ENCODE measurements around the gene SEC23A. TPM values are rescaled to one million over a fixed set of nuclear protein-coding genes. Genes with fewer than 3 reads are reported as not detected.

Gene SEC23A
- total and polyA plus RNA-seq, 2 of the 13 experiments (the other 11 are each of a cell fraction or from before 2014, with no cell fraction given) = 403 to 887 TPM

DNA sequence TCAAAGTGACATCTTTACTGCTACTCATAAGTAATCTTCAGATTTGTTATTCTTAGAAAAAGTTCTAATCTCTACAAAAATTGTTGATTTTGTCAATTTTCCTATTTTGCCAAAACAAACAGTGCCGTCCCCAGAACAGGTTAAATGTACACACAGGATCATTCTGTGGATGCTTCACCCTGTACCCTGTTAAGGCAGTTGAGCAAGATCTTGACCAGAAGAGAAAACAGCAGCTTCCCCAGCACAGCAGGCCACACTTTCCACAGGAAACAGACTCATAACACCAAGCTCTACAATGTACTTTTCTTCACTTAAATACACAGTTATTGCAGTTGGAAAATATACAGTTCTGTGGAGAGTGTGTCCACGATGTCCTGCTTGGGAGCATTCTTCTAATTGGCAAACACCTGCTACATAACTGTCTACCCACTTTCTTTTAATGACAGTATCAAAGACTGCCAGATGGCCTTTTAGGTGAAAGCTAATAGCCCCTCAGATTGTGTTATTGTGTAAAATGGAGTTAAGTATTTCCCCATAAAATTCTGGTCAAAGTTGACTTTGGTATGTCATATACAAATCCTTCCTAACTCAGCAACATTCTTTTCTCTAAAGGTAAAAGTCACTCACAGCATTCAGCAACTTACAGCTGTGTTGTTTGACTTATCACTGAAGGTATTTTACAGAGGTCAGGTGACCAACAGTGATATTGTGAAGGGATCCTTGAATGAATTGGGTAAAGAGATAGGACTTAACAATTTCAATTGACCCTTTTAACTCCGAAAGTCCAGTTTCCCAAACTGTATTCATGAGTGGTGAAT lies 77.0 kb downstream of the SEC23A start (continued):
- TF ChIP-seq, protein P1, sequence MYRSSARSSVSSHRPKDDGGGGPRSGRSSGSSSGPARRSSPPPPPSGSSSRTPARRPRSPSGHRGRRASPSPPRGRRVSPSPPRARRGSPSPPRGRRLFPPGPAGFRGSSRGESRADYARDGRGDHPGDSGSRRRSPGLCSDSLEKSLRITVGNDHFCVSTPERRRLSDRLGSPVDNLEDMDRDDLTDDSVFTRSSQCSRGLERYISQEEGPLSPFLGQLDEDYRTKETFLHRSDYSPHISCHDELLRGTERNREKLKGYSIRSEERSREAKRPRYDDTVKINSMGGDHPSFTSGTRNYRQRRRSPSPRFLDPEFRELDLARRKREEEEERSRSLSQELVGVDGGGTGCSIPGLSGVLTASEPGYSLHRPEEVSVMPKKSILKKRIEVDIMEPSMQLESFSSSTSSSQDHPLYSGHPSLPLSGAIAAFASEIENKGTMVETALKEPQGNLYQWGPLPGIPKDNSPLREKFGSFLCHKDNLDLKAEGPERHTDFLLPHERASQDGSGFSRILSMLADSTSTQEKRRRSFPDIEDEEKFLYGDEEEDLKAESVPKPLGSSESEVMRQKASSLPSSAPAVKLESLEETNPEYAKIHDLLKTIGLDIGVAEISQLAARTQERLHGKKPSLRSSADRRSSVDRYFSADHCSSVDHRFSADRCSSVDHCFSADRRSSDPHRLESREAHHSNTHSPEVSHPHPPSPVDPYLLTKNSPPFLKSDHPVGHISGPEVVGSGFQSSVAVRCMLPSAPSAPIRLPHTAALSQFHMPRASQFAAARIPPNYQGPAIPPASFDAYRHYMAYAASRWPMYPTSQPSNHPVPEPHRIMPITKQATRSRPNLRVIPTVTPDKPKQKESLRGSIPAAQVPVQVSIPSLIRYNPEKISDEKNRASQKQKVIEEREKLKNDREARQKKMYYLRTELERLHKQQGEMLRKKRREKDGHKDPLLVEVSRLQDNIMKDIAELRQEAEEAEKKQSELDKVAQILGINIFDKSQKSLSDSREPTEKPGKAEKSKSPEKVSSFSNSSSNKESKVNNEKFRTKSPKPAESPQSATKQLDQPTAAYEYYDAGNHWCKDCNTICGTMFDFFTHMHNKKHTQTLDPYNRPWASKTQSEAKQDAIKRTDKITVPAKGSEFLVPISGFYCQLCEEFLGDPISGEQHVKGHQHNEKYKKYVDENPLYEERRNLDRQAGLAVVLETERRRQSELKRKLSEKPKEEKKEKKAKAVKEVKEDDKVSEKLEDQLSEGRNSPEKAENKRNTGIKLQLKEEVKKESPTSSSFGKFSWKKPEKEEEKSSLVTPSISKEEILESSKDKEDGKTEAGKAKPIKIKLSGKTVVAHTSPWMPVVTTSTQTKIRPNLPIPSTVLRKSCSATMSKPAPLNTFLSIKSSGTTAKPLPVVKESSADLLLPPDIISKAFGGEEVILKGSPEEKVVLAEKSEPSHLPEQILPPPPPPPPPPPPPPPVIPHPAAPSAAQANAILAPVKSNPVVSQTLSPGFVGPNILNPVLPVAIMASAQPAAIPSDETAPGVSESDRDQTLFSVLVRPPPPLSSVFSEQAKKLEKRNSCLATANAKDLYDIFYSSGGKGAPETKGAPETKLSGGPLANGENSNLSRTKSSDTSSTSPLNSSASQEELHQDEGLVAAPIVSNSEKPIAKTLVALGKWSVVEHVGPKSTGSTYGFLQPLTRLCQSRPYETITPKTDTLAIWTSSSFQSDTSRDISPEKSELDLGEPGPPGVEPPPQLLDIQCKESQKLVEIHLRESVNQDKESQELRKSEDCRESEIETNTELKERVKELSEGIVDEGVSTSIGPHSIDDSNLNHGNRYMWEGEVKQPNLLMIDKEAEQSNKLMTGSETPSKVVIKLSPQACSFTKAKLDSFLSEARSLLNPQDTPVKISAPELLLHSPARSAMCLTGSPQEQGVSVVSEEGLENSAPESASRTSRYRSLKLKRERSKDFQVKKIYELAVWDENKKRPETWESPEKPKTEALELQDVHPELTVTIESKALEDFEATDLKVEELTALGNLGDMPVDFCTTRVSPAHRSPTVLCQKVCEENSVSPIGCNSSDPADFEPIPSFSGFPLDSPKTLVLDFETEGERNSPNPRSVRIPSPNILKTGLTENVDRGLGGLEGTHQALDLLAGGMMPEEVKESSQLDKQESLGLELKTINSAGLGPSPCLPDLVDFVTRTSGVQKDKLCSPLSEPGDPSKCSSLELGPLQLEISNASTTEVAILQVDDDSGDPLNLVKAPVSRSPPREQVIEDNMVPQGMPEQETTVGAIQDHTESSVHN (CRISPR knock-in tag; IDR thresholded peaks at IDR 0.05) = peak; percentile 62; the same call in 1 of the 2 replicates
- TF ChIP-seq, protein P2, sequence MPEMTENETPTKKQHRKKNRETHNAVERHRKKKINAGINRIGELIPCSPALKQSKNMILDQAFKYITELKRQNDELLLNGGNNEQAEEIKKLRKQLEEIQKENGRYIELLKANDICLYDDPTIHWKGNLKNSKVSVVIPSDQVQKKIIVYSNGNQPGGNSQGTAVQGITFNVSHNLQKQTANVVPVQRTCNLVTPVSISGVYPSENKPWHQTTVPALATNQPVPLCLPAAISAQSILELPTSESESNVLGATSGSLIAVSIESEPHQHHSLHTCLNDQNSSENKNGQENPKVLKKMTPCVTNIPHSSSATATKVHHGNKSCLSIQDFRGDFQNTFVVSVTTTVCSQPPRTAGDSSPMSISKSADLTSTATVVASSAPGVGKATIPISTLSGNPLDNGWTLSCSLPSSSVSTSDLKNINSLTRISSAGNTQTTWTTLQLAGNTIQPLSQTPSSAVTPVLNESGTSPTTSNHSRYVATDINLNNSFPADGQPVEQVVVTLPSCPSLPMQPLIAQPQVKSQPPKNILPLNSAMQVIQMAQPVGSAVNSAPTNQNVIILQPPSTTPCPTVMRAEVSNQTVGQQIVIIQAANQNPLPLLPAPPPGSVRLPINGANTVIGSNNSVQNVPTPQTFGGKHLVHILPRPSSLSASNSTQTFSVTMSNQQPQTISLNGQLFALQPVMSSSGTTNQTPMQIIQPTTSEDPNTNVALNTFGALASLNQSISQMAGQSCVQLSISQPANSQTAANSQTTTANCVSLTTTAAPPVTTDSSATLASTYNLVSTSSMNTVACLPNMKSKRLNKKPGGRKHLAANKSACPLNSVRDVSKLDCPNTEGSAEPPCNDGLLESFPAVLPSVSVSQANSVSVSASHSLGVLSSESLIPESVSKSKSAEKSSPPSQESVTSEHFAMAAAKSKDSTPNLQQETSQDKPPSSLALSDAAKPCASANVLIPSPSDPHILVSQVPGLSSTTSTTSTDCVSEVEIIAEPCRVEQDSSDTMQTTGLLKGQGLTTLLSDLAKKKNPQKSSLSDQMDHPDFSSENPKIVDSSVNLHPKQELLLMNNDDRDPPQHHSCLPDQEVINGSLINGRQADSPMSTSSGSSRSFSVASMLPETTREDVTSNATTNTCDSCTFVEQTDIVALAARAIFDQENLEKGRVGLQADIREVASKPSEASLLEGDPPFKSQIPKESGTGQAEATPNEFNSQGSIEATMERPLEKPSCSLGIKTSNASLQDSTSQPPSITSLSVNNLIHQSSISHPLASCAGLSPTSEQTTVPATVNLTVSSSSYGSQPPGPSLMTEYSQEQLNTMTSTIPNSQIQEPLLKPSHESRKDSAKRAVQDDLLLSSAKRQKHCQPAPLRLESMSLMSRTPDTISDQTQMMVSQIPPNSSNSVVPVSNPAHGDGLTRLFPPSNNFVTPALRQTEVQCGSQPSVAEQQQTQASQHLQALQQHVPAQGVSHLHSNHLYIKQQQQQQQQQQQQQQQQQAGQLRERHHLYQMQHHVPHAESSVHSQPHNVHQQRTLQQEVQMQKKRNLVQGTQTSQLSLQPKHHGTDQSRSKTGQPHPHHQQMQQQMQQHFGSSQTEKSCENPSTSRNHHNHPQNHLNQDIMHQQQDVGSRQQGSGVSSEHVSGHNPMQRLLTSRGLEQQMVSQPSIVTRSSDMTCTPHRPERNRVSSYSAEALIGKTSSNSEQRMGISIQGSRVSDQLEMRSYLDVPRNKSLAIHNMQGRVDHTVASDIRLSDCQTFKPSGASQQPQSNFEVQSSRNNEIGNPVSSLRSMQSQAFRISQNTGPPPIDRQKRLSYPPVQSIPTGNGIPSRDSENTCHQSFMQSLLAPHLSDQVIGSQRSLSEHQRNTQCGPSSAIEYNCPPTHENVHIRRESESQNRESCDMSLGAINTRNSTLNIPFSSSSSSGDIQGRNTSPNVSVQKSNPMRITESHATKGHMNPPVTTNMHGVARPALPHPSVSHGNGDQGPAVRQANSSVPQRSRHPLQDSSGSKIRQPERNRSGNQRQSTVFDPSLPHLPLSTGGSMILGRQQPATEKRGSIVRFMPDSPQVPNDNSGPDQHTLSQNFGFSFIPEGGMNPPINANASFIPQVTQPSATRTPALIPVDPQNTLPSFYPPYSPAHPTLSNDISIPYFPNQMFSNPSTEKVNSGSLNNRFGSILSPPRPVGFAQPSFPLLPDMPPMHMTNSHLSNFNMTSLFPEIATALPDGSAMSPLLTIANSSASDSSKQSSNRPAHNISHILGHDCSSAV (CRISPR knock-in tag; IDR thresholded peaks at IDR 0.05; ENCODE audit: borderline replicate concordance) = peak; percentile 96; the same call in 1 of the 2 replicates
- TF ChIP-seq ZNF777 (CRISPR knock-in tag; IDR thresholded peaks at IDR 0.05) (no peak), ZNF747 (CRISPR knock-in tag; IDR thresholded peaks at IDR 0.05; ENCODE audit: borderline replicate concordance) (peak; percentile 92; the same call in 1 of the 2 replicates), HOXA5 (CRISPR knock-in tag; IDR thresholded peaks at IDR 0.05) (peak; percentile 87)
